Stomach (tissue), 9 donors: Measurements from ENCODE around the gene PYROXD2. TPM values are rescaled to one million over a fixed set of nuclear protein-coding genes. Genes with fewer than 3 reads are reported as not detected.

Experiments
- DNase-seq, 2 donors: peaks; one replicate each; pipeline versions ENCODE4 v3.0.0 to v3.0.0-alpha.2; 2013 to 2019
- H3K27ac ChIP-seq, 5 donors: fragments of 200-600 bp in 4 of 5; sonication (generic) in 4 of 5; one replicate each; pipeline ENCODE4 v1.5.1; 2013 to 2019; ENCODE audit warnings: mild to moderate bottlenecking in 1 of 5, moderate library complexity in 1 of 5
- H3K27me3 ChIP-seq, 3 donors: fragments of 200-600 bp; sonication (generic); one replicate each; pipeline ENCODE4 v1.5.1; 2017 to 2019; ENCODE audit warnings: mixed run types in 1 of 3
- H3K36me3 ChIP-seq, 4 donors: fragments of 200-600 bp; sonication (generic); 1 replicate in 3 of 4; 2 replicates in 1 of 4; pipeline ENCODE4 v1.5.1; 2016 to 2019
- H3K4me1 ChIP-seq, 4 donors: fragments of 200-600 bp; sonication (generic); one replicate each; pipeline ENCODE4 v1.5.1; 2016 to 2019
- H3K4me3 ChIP-seq, 4 donors: fragments of 200-600 bp; sonication (generic) in 3 of 4; one replicate each; pipeline ENCODE4 v1.5.1; 2016 to 2019; ENCODE audit warnings: mild to moderate bottlenecking in 1 of 4
- H3K9me3 ChIP-seq, 4 donors: fragments of 200-600 bp; sonication (generic); one replicate each; pipeline ENCODE4 v1.5.1; 2016 to 2019
- EP300 ChIP-seq: sonication (generic); formaldehyde crosslinking; IDR thresholded peaks from one replicate; pipeline ENCODE4 v1.6.1; 2017; ENCODE audit warnings: antibody characterized with exemption
- POLR2A ChIP-seq, 4 donors: fragments of 450-650 bp; IDR thresholded peaks; one replicate each; pipeline ENCODE4 v1.6.1; 2016; ENCODE audit warnings: antibody characterized with exemption in 4 of 4, control low read depth in 2 of 4, mild to moderate bottlenecking in 1 of 4, moderate library complexity in 1 of 4
- POLR2AphosphoS5 ChIP-seq, 3 donors: sonication (generic); formaldehyde crosslinking; IDR thresholded peaks; one replicate each; pipeline ENCODE4 v1.6.1; 2016; ENCODE audit warnings: antibody characterized with exemption in 3 of 3
- WGBS, 5 donors: extraction: QIAGEN DNeasy Blood & Tissue Kit in 3 of 5; methylation state at CpG; one replicate each; pipeline versions ENCODE4 v1.1.5 to v1.1.7; 2013 to 2018; 5-methylcytosine and 5-hydroxymethylcytosine counted together
- intact Hi-C: fragments of 100-400 bp; cut with DNase I; formaldehyde crosslinking; loops from one replicate; pipeline ENCODE4 v1.15.1; 2023; ENCODE audit warnings: low total_unique reads
- polyA plus RNA-seq, 3 donors: library from polyadenylated mRNA; stranded (reverse); fragments of 200-250 nt; gene quantifications; one replicate each; pipeline ENCODE4 v1.2.3, GENCODE V29; 2013
- total RNA-seq, 5 donors: library from RNA; depleted of rRNA; stranded (reverse); fragments of >200 nt; gene quantifications; one replicate each; pipeline versions ENCODE4 v1.1.0 to v1.2.3, GENCODE V29; 2014 to 2016
- TF ChIP-seq, protein P1 (sequence below), 7 experiments: fragments of 450-650 bp in 4 of 7; fragments of 200-600 bp in 3 of 7; sonication (generic) in 3 of 7; IDR thresholded peaks; one replicate each; pipeline ENCODE4 v1.5.1; 2016 to 2019; ENCODE audit warnings: antibody characterized with exemption in 7 of 7, control low read depth in 2 of 7, mild to moderate bottlenecking in 1 of 7
- donor health status: healthy with polysubstance abuse.
- donor health status: Bipolar disorder and iron deficiency.
- donor health status: healthy.

The PYROXD2 gene
- total and polyA plus RNA-seq, 8 donors: 2.4 to 33.5 (median 8.3) TPM

DNA sequence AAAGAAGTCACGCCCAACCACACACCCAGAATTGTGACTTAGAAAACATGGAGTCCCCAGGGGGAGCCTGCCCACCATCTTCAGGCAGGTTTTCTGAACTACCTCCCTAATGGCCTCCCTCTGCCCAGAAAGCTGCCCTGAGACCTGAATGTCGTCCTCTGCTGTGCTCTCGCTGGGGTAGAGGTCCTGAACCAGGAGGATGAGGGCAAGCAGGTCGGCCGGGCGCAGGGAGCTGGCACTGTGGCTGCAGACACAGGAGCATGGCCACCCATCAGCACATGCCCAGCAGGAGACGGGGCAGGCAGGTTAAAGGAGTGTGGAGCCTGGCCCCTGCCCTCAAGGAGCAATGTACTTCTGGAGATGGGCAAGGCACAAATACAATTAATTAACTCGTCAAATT, 15.4 kb upstream of the PYROXD2 start:
- Histone ChIP-seq H3K9me3 (no peaks in the 10 kb centered on the region), H3K4me1 (no peaks in the 10 kb centered on the region), H3K27me3 (no peaks in the 10 kb centered on the region), H3K4me3 (no peak overlapping the region), H3K36me3 (peaks cover 53 to 99% (median 96%) of the 10 kb centered on the region in 4 donors), H3K27ac (no peak overlapping the region)
- DNase-seq: no peak
- TF ChIP-seq, protein P1, sequence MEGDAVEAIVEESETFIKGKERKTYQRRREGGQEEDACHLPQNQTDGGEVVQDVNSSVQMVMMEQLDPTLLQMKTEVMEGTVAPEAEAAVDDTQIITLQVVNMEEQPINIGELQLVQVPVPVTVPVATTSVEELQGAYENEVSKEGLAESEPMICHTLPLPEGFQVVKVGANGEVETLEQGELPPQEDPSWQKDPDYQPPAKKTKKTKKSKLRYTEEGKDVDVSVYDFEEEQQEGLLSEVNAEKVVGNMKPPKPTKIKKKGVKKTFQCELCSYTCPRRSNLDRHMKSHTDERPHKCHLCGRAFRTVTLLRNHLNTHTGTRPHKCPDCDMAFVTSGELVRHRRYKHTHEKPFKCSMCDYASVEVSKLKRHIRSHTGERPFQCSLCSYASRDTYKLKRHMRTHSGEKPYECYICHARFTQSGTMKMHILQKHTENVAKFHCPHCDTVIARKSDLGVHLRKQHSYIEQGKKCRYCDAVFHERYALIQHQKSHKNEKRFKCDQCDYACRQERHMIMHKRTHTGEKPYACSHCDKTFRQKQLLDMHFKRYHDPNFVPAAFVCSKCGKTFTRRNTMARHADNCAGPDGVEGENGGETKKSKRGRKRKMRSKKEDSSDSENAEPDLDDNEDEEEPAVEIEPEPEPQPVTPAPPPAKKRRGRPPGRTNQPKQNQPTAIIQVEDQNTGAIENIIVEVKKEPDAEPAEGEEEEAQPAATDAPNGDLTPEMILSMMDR (IDR thresholded peaks at IDR 0.05): no peak
- TF ChIP-seq POLR2A (IDR thresholded peaks at IDR 0.05): no peak
- TF ChIP-seq POLR2AphosphoS5 (IDR thresholded peaks at IDR 0.05): no peak
- no peak for TF ChIP-seq EP300
- intact Hi-C loops: no loop called here
- WGBS, 5 donors: 96 to 98% (median 98%) methylated on average over 8 of the region's 8 CpGs

DNA sequence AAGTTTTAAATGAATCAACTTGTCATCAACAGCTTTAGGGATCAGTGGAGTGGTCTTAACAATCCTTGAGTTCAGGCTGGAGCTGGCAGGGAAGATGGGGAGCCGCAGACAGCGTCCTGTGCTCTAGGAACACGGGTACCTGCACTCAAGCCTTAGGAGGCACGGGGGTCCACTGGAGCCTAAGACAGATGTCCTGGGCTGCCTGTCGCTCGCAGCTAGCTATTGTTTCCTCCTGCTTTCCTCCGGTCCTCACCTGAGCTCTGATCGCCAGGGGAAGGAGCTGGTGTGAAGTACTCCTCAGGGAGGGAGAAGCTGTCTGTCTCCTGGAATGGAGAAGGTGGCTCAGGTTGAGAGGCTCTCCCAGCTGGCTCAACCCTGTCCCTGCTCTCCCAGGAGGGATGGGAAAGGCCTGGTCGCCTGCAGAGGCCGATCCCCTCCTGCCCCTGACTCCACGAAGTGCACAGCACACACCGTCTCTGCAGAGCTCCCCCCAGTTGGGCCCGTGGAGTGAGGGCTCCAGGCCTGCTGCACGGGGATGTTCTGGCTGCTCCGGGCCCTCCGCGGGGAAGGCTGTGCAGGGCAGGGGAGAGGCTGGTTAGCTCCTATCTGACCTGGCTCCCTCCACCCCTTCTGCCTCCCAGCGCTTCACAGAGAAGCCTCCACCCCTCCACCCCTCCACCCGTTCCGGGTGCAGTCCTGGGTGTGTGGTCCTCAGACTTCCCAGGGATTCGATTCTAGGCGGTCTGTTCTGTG, 14.5 kb upstream of the PYROXD2 start:
- 96 to 99% (median 97%) methylated on average over 15 to 22 of the region's 22 CpGs for WGBS, 5 donors
- Histone ChIP-seq H3K27me3 (no peaks in the 10 kb centered on the region), H3K4me3 (no peak overlapping the region), H3K9me3 (no peaks in the 10 kb centered on the region), H3K36me3 (peaks cover 43 to 99% (median 95%) of the 10 kb centered on the region in 4 donors), H3K27ac (no peak overlapping the region), H3K4me1 (no peaks in the 10 kb centered on the region)
- intact Hi-C loops: no loop called here
- TF ChIP-seq EP300: no peak
- TF ChIP-seq POLR2A (IDR thresholded peaks at IDR 0.05): no peak
- TF ChIP-seq, protein P1 (IDR thresholded peaks at IDR 0.05): no peak
- TF ChIP-seq POLR2AphosphoS5 (IDR thresholded peaks at IDR 0.05): no peak
- no peak for DNase-seq

DNA sequence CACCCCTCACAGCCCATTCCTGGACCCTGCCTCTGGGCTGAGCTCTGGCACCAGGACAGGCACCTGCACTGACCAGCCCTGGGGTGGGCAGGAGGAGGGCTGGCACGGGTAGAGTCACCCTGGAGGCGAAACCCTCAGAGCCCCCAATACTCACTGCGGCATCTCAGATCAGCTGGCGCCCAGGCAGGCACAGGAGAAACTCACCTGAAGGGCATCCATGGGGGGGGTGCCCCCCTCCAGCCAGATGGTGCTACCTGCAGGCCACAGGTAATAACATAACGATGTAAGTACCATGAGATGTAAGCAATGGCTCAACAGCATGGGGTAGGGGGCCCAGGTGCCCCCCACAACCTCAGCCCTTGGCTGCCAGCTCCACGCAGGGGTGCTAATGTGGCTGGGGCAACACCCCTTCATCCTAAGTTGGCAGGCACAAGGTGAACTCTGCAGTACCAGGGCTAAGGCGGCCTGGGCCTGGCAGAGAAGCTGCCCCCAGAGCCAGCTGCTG, 12.1 kb upstream of the PYROXD2 start:
- 95 to 97% (median 96%) methylated on average over 5 to 7 of the region's 7 CpGs for WGBS, 5 donors
- Histone ChIP-seq H3K36me3 (peaks cover 45 to 99% (median 95%) of the 10 kb centered on the region in 4 donors), H3K4me3 (no peak overlapping the region), H3K9me3 (no peaks in the 10 kb centered on the region), H3K27me3 (no peaks in the 10 kb centered on the region), H3K4me1 (no peaks in the 10 kb centered on the region), H3K27ac (no peak overlapping the region)
- DNase-seq: no peak
- intact Hi-C loops: no loop called here
- TF ChIP-seq EP300 (no peak), POLR2AphosphoS5 (IDR thresholded peaks at IDR 0.05) (no peak), POLR2A (IDR thresholded peaks at IDR 0.05) (no peak)
- TF ChIP-seq, protein P1 (IDR thresholded peaks at IDR 0.05): no peak

DNA sequence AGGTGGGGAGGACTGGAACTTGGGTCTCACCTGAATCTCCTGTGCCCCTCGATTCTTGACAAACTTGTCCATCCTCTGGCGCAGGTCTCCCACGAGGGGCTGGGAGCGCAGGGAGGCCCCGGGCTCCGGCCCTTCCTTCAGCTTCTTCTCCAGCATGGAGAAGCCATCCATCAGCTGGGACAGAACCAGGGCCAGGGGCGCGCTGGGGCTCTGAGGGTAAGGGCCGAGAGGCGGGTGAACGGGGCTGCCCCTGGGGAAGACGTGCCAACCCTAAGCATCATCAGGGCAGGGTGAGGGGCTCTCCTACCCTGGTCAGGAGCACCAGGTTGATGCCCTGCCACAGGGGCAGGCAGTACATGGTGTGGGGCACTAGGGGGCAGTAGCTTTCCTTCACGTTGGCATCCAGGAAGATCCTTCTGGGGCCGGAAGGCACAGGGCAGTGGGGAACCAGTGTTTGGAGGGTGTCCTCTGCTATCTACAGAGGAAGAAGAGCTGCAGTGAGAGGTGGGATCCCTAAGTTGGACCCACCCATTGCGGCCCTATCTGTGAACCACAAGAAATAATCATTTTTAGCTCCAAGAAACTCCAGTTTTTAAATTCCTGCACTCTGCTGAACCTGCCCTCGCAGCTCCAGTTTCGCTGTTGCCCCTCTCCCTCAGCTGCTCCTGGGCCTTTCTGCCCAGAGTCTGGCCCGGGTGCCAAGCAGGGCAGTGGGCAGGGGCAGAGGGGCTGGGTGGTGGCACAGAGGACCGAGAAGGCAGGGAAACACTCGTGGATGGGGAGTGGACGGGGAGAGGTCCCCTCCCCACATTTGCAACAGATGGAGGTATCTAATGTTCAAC, 10.8 kb upstream of the PYROXD2 start:
- no peaks in the 10 kb centered on the region for H3K4me1 ChIP-seq
- 86 to 91% (median 87%) methylated on average over 15 to 21 of the region's 21 CpGs for WGBS, 5 donors
- H3K36me3 ChIP-seq: peaks cover 38 to 99% (median 91%) of the 10 kb centered on the region in 4 donors
- DNase-seq: peak; percentile 53 to 55
- H3K27me3 ChIP-seq: no peaks in the 10 kb centered on the region
- H3K4me3 ChIP-seq: no peak overlapping the region
- intact Hi-C loops: no loop called here
- TF ChIP-seq, protein P1 (IDR thresholded peaks at IDR 0.05): peak in 5 of 7 experiments; percentile 17 to 65 (median 53)
- TF ChIP-seq POLR2AphosphoS5 (IDR thresholded peaks at IDR 0.05): no peak
- no peak for TF ChIP-seq POLR2A (IDR thresholded peaks at IDR 0.05)
- TF ChIP-seq EP300: no peak
- H3K27ac ChIP-seq: no peak overlapping the region
- no peaks in the 10 kb centered on the region for H3K9me3 ChIP-seq
